Progenitor cell of endocrine pancreas (in vitro differentiated cells): ENCODE data around the gene SMIM3. TPM values are rescaled to one million over a fixed set of nuclear protein-coding genes. Genes with fewer than 3 reads are reported as not detected.
A peak's percentile ranks its signal among the peaks of the same experiment; 100 is the strongest.

ENCODE experiments used
- DNase-seq: peaks from one replicate; pipeline ENCODE4 v3.0.0; 2021; ENCODE audit warnings: low spot score; ENCODE audit not compliant: unreplicated experiment
- H3K27ac Mint-ChIP-seq: 2 replicates; pipeline ENCODE4 v1.8.0; 2021; ENCODE audit warnings: mild to moderate bottlenecking, moderate library complexity, mixed read lengths
- H3K27me3 Mint-ChIP-seq: 2 replicates; pipeline ENCODE4 v1.8.0; 2021; ENCODE audit warnings: mixed read lengths
- H3K36me3 Mint-ChIP-seq: 2 replicates; pipeline ENCODE4 v1.8.0; 2022; ENCODE audit warnings: mixed read lengths; ENCODE audit not compliant: insufficient read depth
- H3K4me1 Mint-ChIP-seq: 2 replicates; pipeline ENCODE4 v1.8.0; 2021; ENCODE audit warnings: low read depth, mixed read lengths
- H3K4me3 Mint-ChIP-seq: 2 replicates; pipeline ENCODE4 v1.8.0; 2021; ENCODE audit warnings: low read depth, mild to moderate bottlenecking, moderate library complexity, mixed read lengths
- H3K9me3 Mint-ChIP-seq: 2 replicates; pipeline ENCODE4 v1.8.0; 2021; ENCODE audit warnings: low read depth, mixed read lengths
- total RNA-seq: library from RNA; stranded (reverse); gene quantifications from 2 replicates; pipeline ENCODE4 v1.2.1, GENCODE V29; 2021
- TF ChIP-seq, protein P1 (sequence below): fragments of 200-600 bp; sonication (generic); IDR thresholded peaks from one replicate; pipeline ENCODE4 v1.5.0; 2021; ENCODE audit warnings: antibody characterized with exemption, mild to moderate bottlenecking; ENCODE audit not compliant: unreplicated experiment

The SMIM3 gene
- total RNA-seq, 1 donor from 2014 or later, result 11.5 TPM

GRCh38 chr5:150779397-150780186 is 1.0 kb downstream of the SMIM3 start:
- no peak for DNase-seq
- Mint-ChIP-seq H3K36me3 (peaks cover 1% of the 10 kb centered on the region), H3K27me3 (peaks cover 9% of the 10 kb centered on the region), H3K27ac (peak overlapping the region; percentile 94), H3K9me3 (no peaks in the 10 kb centered on the region), H3K4me3 (peak overlapping the region; percentile 96), H3K4me1 (peaks cover 26% of the 10 kb centered on the region)
- TF ChIP-seq, protein P1, sequence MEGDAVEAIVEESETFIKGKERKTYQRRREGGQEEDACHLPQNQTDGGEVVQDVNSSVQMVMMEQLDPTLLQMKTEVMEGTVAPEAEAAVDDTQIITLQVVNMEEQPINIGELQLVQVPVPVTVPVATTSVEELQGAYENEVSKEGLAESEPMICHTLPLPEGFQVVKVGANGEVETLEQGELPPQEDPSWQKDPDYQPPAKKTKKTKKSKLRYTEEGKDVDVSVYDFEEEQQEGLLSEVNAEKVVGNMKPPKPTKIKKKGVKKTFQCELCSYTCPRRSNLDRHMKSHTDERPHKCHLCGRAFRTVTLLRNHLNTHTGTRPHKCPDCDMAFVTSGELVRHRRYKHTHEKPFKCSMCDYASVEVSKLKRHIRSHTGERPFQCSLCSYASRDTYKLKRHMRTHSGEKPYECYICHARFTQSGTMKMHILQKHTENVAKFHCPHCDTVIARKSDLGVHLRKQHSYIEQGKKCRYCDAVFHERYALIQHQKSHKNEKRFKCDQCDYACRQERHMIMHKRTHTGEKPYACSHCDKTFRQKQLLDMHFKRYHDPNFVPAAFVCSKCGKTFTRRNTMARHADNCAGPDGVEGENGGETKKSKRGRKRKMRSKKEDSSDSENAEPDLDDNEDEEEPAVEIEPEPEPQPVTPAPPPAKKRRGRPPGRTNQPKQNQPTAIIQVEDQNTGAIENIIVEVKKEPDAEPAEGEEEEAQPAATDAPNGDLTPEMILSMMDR, result no peak

DNA sequence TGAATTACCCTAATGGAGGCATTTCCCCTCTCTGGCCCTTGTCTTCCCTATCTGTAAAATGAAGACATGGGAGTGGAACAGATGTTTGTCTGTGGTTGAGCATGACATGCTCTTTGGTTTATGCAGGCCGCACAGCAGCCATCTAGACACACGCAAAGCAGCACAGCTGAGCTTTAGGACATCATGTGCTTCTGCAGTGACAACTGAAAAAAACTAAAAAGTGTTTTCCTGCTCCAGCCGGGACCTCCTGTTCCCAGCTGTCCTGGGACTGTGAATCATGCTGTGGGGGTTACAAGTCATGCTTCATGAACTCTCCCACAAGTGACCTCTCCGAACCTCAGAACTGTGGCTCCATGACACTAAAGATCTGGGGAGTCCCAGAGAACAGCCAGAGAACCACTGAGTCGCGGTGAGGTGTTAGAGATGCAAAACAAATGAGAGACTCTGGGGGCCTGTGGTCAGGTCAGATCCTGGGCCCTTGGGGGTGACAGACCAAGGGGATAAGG is 1.7 kb downstream of the SMIM3 start:
- Mint-ChIP-seq H3K4me3 (peak overlapping the region; percentile 46), H3K4me1 (peaks cover 26% of the 10 kb centered on the region), H3K27ac (no peak overlapping the region)

GRCh38 chr5:150780816-150781221 is 2.3 kb downstream of the SMIM3 start:
- Mint-ChIP-seq H3K27me3 (peaks cover 9% of the 10 kb centered on the region), H3K27ac (no peak overlapping the region), H3K9me3 (peaks cover under 1% of the 10 kb centered on the region), H3K4me3 (no peak overlapping the region), H3K4me1 (peaks cover 26% of the 10 kb centered on the region), H3K36me3 (peaks cover 5% of the 10 kb centered on the region)
- TF ChIP-seq, protein P1, result no peak
- no peak for DNase-seq

More for the DNA sequence above, 1.7 kb downstream of the SMIM3 start:
- H3K9me3 Mint-ChIP-seq, result no peaks in the 10 kb centered on the region
- peaks cover 9% of the 10 kb centered on the region for H3K27me3 Mint-ChIP-seq
- peaks cover 2% of the 10 kb centered on the region for H3K36me3 Mint-ChIP-seq
- TF ChIP-seq, protein P1, result no peak
- no peak for DNase-seq

GRCh38 chr5:150781706-150782614 is 3.4 kb downstream of the SMIM3 start:
- peaks cover 7% of the 10 kb centered on the region for H3K36me3 Mint-ChIP-seq
- no peak overlapping the region for H3K27ac Mint-ChIP-seq
- H3K9me3 Mint-ChIP-seq, result peaks cover 3% of the 10 kb centered on the region
- no peak for DNase-seq
- H3K4me1 Mint-ChIP-seq, result peaks cover 26% of the 10 kb centered on the region
- TF ChIP-seq, protein P1, result no peak
- peaks cover 6% of the 10 kb centered on the region for H3K27me3 Mint-ChIP-seq
- H3K4me3 Mint-ChIP-seq, result no peak overlapping the region

DNA sequence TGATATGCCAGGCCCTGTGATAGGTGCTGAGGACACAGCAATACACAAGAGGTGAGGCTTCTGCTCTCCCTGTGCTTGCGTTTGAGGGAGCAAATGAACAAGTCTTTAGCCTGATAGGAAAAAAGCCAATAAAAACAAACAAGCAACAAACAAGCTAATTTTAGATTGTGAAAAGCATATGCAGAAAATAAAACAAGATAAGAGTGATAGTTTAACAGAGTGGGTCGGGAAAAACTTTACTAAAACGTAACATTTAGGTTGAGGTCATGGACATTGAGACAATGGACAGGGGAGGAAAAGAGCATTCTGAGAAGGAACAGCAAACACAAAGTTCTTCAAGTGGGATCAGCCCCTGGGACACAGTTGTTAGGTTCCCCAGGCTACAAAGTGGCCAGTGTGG is 4.3 kb downstream of the SMIM3 start:
- DNase-seq, result no peak
- Mint-ChIP-seq H3K9me3 (peaks cover 3% of the 10 kb centered on the region), H3K27me3 (peaks cover 6% of the 10 kb centered on the region), H3K27ac (no peak overlapping the region), H3K4me3 (no peak overlapping the region), H3K4me1 (peaks cover 23% of the 10 kb centered on the region), H3K36me3 (peaks cover 7% of the 10 kb centered on the region)
- TF ChIP-seq, protein P1, result no peak
